ENCODE results near the gene SYNE4. TPM values are rescaled to one million over a fixed set of nuclear protein-coding genes. Genes with fewer than 3 reads are reported as not detected.

Gene SYNE4
- total and polyA plus RNA-seq, 9 of the 15 experiments (the other 6 are each of a cell fraction or from before 2014, with no cell fraction given): 0.03 to 0.65 (median 0.29) TPM

- TF ChIP-seq REST (IDR thresholded peaks at IDR 0.05; ENCODE audit: borderline replicate concordance): peak; percentile 44
- no peak for TF ChIP-seq REST (CRISPR knock-in tag; IDR thresholded peaks at IDR 0.05; ENCODE audit: low read depth)
- TF ChIP-seq ESRRA (IDR thresholded peaks at IDR 0.05; ENCODE audit: borderline replicate concordance, low read depth): no peak
- peak in 1 of 2 experiments; percentile 56; a peak in 2 of 4 replicates for TF ChIP-seq RAD21 (CRISPR knock-in tag; conservative IDR thresholded peaks at IDR 0.05 in 1 of 2, IDR thresholded peaks at IDR 0.05 in 1 of 2)
- no peak for TF ChIP-seq CBFB (CRISPR knock-in tag; IDR thresholded peaks at IDR 0.05)
- TF ChIP-seq SMC3 (conservative IDR thresholded peaks at IDR 0.05; ENCODE audit: insufficient read depth, low read depth, low read length): 0 out of 2 replicates have a peak, but pooled peaks have one; percentile 20
- TF ChIP-seq, protein P1, sequence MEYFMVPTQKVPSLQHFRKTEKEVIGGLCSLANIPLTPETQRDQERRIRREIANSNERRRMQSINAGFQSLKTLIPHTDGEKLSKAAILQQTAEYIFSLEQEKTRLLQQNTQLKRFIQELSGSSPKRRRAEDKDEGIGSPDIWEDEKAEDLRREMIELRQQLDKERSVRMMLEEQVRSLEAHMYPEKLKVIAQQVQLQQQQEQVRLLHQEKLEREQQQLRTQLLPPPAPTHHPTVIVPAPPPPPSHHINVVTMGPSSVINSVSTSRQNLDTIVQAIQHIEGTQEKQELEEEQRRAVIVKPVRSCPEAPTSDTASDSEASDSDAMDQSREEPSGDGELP (CRISPR knock-in tag; IDR thresholded peaks at IDR 0.05; ENCODE audit: borderline replicate concordance): peak; percentile 56; the same call in 1 of the 2 replicates
- no peak for TF ChIP-seq ATF4 (CRISPR knock-in tag; IDR thresholded peaks at IDR 0.05)
- TF ChIP-seq MAX (CRISPR knock-in tag; IDR thresholded peaks at IDR 0.05): peak; percentile 65
- TF ChIP-seq PBX2 (CRISPR knock-in tag; IDR thresholded peaks at IDR 0.05; ENCODE audit: low read depth): no peak
- no peak for TF ChIP-seq PBX2 (tag; conservative IDR thresholded peaks at IDR 0.05; ENCODE audit: low read depth)
- TF ChIP-seq TEAD2 (tag; IDR thresholded peaks at IDR 0.05): no peak
- TF ChIP-seq EP300 (IDR thresholded peaks at IDR 0.05; ENCODE audit: low read length): no peak
- no peak for TF ChIP-seq ZNF3 (CRISPR knock-in tag; IDR thresholded peaks at IDR 0.05)
These were observed 31.0 kb downstream of the SYNE4 start (continued) for GRCh38 chr19:35977446-35978222.

Measured in K562 (cell line).